ENCODE measurements around the gene TSGA10IP. TPM values are rescaled to one million over a fixed set of nuclear protein-coding genes. Genes with fewer than 3 reads are reported as not detected.

TSGA10IP gene
- total RNA-seq, 4 donors from 2014 or later = not detected

- Histone ChIP-seq H3K27me3 (peaks cover 0 to 6% (median 0%) of the 10 kb centered on the region in 3 donors), H3K4me1 (no peaks in the 10 kb centered on the region), H3K27ac (no peak overlapping the region), H3K9me3 (no peaks in the 10 kb centered on the region), H3K4me3 (no peak overlapping the region), H3K36me3 (no peaks in the 10 kb centered on the region)
- intact Hi-C loops (cut with DNase I; ENCODE audit: low total_unique reads) (no loop called here), in situ Hi-C loops (cut with MboI; ENCODE audit: low sequenced_read_pairs in 4 of 4) (no loop called here)
- ATAC-seq (no peak), DNase-seq (no peak)
- TF ChIP-seq CTCF (IDR thresholded peaks at IDR 0.05 in 4 of 5, conservative IDR thresholded peaks at IDR 0.05 in 1 of 5) = no peak
- TF ChIP-seq POLR2A (IDR thresholded peaks at IDR 0.05) = no peak
Measured at GRCh38 chr11:65931773-65932557, 13.3 kb upstream of the TSGA10IP start.

DNA sequence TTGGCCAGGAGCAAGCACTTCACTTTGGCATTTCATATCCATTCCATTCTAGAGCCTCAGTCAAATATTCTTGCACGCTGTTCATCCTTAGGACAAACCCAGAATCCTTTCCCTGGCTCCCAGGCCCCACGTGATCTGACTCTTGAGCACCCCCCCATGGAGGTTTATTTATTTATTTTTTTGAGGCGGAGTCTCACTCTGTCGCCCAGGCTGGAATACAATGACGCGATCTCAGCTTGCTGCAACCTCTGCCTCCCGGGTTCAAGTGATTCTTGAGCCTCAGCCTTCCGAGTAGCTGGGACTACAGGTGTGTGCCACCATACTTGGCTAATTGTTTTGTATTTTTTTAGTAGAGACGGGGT, 12.7 kb upstream of the TSGA10IP start:
- Histone ChIP-seq H3K27me3 (peaks cover 0 to 6% (median 0%) of the 10 kb centered on the region in 3 donors), H3K27ac (no peak overlapping the region), H3K36me3 (no peaks in the 10 kb centered on the region), H3K9me3 (no peaks in the 10 kb centered on the region), H3K4me1 (no peaks in the 10 kb centered on the region), H3K4me3 (no peak overlapping the region)
- intact Hi-C loops (cut with DNase I; ENCODE audit: low total_unique reads) = no loop called here
- no peak for DNase-seq
- no peak for ATAC-seq
- in situ Hi-C loops (cut with MboI; ENCODE audit: low sequenced_read_pairs in 4 of 4) = no loop called here
- TF ChIP-seq CTCF (IDR thresholded peaks at IDR 0.05 in 4 of 5, conservative IDR thresholded peaks at IDR 0.05 in 1 of 5) (no peak), POLR2A (IDR thresholded peaks at IDR 0.05) (no peak)

DNA sequence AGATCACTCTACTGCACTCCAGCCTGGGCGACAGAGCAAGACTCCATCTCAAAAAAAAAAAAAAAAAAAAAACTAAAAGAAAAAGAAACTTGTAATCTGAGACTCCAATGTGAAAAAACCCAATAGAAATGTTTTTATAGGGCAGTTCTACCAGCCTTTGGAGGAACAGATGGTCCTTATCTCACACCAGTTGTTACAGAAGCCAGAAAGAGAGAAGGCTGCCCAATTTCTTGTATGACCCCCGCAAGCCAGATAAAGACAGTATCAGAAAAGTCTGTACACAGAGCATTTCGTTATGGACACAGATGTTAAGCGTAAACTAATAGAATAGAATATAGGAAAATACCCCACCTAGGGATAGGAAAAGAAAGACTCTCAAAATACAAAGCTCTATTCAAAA, 11.3 kb upstream of the TSGA10IP start:
- DNase-seq (no peak), ATAC-seq (no peak)
- in situ Hi-C loops (cut with MboI; ENCODE audit: low sequenced_read_pairs in 4 of 4) = no loop called here
- no peak for TF ChIP-seq POLR2A (IDR thresholded peaks at IDR 0.05)
- TF ChIP-seq CTCF (IDR thresholded peaks at IDR 0.05 in 4 of 5, conservative IDR thresholded peaks at IDR 0.05 in 1 of 5) = no peak
- intact Hi-C loops (cut with DNase I; ENCODE audit: low total_unique reads) = no loop called here
- H3K27ac ChIP-seq = no peak overlapping the region
- no peak overlapping the region for H3K4me3 ChIP-seq
- H3K9me3 ChIP-seq = no peaks in the 10 kb centered on the region
- H3K4me1 ChIP-seq = no peaks in the 10 kb centered on the region
- H3K27me3 ChIP-seq = peaks cover 0 to 6% (median 0%) of the 10 kb centered on the region in 3 donors
- H3K36me3 ChIP-seq = no peaks in the 10 kb centered on the region

DNA sequence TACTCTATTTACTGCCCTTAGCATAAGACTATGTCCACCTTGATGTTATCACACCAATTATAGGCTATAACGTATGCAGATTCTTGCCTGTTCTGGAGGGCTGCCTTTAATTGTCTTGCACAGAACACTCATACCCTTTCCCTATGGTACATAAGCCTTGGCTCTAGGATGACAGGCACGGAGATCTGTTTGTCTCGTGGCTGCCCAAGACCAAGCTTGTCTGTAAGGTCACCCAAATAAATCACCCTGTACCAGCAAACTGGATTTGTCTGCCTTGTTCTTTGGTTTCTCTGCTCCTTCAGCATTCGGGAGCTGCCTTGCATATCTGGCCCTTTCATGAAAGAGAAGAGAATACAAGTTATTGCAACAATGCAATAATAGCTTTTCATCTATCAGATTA, 7.5 kb upstream of the TSGA10IP start:
- in situ Hi-C loops (cut with MboI; ENCODE audit: low sequenced_read_pairs in 4 of 4) = no loop called here

More for the DNA sequence above, 7.5 kb upstream of the TSGA10IP start:
- H3K27ac ChIP-seq = no peak overlapping the region
- DNase-seq (no peak), ATAC-seq (no peak)
- TF ChIP-seq CTCF (IDR thresholded peaks at IDR 0.05 in 4 of 5, conservative IDR thresholded peaks at IDR 0.05 in 1 of 5) (no peak), POLR2A (IDR thresholded peaks at IDR 0.05) (no peak)
- H3K4me3 ChIP-seq = no peak overlapping the region
- H3K4me1 ChIP-seq = no peaks in the 10 kb centered on the region
- no peaks in the 10 kb centered on the region for H3K9me3 ChIP-seq
- no peaks in the 10 kb centered on the region for H3K36me3 ChIP-seq
- peaks cover 0 to 6% (median 2%) of the 10 kb centered on the region in 3 donors for H3K27me3 ChIP-seq
- intact Hi-C loops (cut with DNase I; ENCODE audit: low total_unique reads) = no loop called here

Data from gastrocnemius medialis (tissue), 4 donors.